ENCODE results near the gene SAE1. TPM values are rescaled to one million over a fixed set of nuclear protein-coding genes. Genes with fewer than 3 reads are reported as not detected.

The SAE1 gene
- polyA plus RNA-seq, 3 donors: 28.3 to 54.2 (median 46.5) TPM

DNA sequence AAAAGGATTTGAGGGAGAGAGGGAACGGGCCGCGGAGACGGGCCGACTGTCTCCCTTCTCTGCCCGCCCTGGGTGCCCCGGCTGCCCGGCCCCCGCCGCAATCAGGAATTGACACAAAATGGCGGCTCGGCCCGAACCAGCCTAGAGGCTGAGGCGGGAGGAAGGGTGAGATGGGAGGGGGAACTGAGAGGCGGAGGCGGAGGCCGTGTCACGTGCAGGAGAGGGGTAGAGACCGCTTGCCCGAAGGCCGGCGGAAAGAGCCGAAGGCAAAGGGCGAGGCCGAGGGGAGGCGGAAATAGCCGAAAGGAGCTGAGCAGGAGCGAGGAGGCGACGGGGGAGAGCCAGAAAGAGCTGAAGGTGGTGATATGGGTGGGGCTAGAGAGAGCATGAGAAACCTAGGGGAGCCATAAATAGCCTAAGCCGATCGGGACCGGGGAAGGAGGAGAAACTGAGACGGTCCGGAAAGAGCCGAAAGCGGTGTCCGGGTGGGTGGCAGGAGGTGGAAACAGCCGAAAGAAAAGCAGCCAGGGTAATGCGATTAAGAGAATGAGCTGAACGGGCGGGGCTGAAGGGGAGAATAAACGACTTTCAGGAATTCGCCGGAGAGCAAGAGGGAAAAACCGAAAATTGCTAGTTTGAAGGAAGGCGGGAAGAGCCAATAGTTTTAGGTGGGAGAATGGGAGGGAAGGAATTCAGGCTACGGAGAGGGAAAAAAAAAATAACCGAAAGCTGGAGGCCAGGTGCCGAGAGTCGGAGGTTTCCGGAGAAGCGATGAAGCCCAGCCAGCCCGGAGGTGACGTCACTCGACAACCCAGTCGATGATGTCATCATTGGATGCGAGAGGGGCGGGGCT lies 17.4 kb upstream of the SAE1 start, which contains the start of gene ZC3H4:
Gene ZC3H4, minus strand, starts transcription at position 780 of the 853 bp plus-strand sequence. CDS start 1,192 bp downstream, outside the sequence.
- Histone ChIP-seq H3K27me3 (ENCODE audit: control insufficient read depth in 2 of 2, insufficient read depth in 2 of 2, low read length in 2 of 2) (no peaks in the 10 kb centered on the region), H3K9ac (ENCODE audit: insufficient read depth, low read length, poor library complexity, severe bottlenecking) (peak within 1 kb of the TSS; percentile 100), H3K4me2 (replicated peaks; ENCODE audit: extremely low read depth, low read length, poor library complexity, severe bottlenecking) (peak within 1 kb of the TSS; percentile 94), H3K36me3 (replicated peaks in 1 of 2; ENCODE audit: control insufficient read depth in 1 of 2, insufficient read depth in 2 of 2, low read length in 2 of 2) (no peaks in the 10 kb centered on the region), H3K9me3 (replicated peaks in 1 of 2; ENCODE audit: control insufficient read depth in 1 of 2, insufficient read depth in 1 of 2, low read length in 2 of 2) (no peaks in the 10 kb centered on the region), H2AFZ (ENCODE audit: insufficient read depth, low read depth, low read length, poor library complexity, severe bottlenecking) (peak within 1 kb of the TSS; percentile 76), H3K27ac (ENCODE audit: low read depth in 1 of 2, low read length in 2 of 2) (peak within 1 kb of the TSS; percentile 97 to 100), H3K79me2 (ENCODE audit: insufficient read depth, low read length) (peaks cover 40% of the 10 kb centered on the region), H3K4me3 (replicated peaks in 1 of 3; ENCODE audit: low read depth in 2 of 3, low read length in 3 of 3) (peak within 1 kb of the TSS; percentile 93 to 97 (median 94)), H4K20me1 (ENCODE audit: insufficient read depth, low read length) (no peaks in the 10 kb centered on the region), H3K4me1 (ENCODE audit: control insufficient read depth in 1 of 2, insufficient read depth in 2 of 2, low read length in 2 of 2) (peaks cover 25 to 31% of the 10 kb centered on the region in 2 donors)
- under 1% methylated on average over 59 of the region's 59 CpGs for WGBS (ENCODE audit: insufficient coverage)
- H3K9me3 Mint-ChIP-seq: peaks cover 0 to 2% (median 0%) of the 10 kb centered on the region in 7 donors
- peak within 1 kb of the TSS; percentile 99 to 100 (median 100) for H3K27ac Mint-ChIP-seq
- peaks cover 0 to 15% (median 8%) of the 10 kb centered on the region in 3 donors for H3K27me3 Mint-ChIP-seq (ENCODE audit: low read depth in 3 of 3)
- TF ChIP-seq, protein P1, sequence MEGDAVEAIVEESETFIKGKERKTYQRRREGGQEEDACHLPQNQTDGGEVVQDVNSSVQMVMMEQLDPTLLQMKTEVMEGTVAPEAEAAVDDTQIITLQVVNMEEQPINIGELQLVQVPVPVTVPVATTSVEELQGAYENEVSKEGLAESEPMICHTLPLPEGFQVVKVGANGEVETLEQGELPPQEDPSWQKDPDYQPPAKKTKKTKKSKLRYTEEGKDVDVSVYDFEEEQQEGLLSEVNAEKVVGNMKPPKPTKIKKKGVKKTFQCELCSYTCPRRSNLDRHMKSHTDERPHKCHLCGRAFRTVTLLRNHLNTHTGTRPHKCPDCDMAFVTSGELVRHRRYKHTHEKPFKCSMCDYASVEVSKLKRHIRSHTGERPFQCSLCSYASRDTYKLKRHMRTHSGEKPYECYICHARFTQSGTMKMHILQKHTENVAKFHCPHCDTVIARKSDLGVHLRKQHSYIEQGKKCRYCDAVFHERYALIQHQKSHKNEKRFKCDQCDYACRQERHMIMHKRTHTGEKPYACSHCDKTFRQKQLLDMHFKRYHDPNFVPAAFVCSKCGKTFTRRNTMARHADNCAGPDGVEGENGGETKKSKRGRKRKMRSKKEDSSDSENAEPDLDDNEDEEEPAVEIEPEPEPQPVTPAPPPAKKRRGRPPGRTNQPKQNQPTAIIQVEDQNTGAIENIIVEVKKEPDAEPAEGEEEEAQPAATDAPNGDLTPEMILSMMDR (IDR thresholded peaks at IDR 0.05): no peak
- H3K4me3 Mint-ChIP-seq: peak within 1 kb of the TSS; percentile 99
- intact Hi-C loops (cut with micrococcal nuclease): loop anchor here (2.0 to 5.0 kb wide), 2 partner anchors 64 to 326 kb away; partner anchors contain the start of genes SLC1A5 (in 1 of the 2) and TMEM160 (in 1 of the 2)
- peaks cover 8 to 13% of the 10 kb centered on the region in 2 donors for H3K36me3 Mint-ChIP-seq
- H3K4me1 Mint-ChIP-seq: peaks cover 33% of the 10 kb centered on the region
- DNase-seq: peak; percentile 99

DNA sequence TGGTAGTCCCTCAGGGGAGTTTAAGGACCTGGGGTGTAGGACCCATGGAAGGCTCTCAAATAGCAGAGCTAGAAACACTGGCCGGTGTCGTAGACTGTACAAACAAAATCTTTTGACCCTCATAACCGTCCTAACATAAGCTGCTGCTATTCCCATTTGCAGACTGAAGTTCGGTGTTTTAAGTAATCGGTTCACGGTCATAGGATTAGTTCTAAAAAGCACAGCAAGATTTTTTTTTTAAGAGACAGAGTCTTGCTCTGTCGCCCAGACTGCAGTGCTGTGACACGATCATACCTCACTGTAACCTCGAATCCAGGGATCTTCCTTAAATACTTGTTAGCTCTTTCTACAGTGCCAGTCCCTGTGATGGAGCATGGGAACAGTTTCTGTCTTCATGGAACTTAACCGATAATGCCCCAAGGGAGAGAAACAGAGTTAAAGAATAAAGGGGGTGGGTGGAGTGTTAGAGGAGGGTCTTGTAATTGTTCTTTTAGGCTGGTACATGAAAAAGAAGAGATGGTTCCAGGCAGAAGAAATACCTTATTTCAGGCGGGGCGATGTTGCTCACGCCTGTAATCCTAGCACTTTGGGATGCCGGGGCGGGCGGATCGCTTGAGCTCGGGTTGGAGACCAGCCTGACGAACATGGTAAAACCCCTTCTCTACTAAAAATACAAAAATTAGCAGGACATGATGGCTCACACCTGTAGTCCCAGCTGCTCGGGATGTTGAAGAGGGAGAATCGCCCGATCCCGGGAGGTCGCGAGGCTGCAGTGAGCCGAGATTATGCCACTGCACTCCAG lies 16.6 kb upstream of the SAE1 start:
- Histone ChIP-seq H3K36me3 (replicated peaks in 1 of 2; ENCODE audit: control insufficient read depth in 1 of 2, insufficient read depth in 2 of 2, low read length in 2 of 2) (no peaks in the 10 kb centered on the region), H3K79me2 (ENCODE audit: insufficient read depth, low read length) (peaks cover 31% of the 10 kb centered on the region), H3K4me2 (replicated peaks; ENCODE audit: extremely low read depth, low read length, poor library complexity, severe bottlenecking) (peak overlapping the region; percentile 94), H3K27me3 (ENCODE audit: control insufficient read depth in 2 of 2, insufficient read depth in 2 of 2, low read length in 2 of 2) (no peaks in the 10 kb centered on the region), H4K20me1 (ENCODE audit: insufficient read depth, low read length) (no peaks in the 10 kb centered on the region), H3K27ac (ENCODE audit: low read depth in 1 of 2, low read length in 2 of 2) (peak overlapping the region; percentile 97 to 100), H3K9me3 (replicated peaks in 1 of 2; ENCODE audit: control insufficient read depth in 1 of 2, insufficient read depth in 1 of 2, low read length in 2 of 2) (no peaks in the 10 kb centered on the region), H3K9ac (ENCODE audit: insufficient read depth, low read length, poor library complexity, severe bottlenecking) (peak overlapping the region; percentile 100), H3K4me3 (replicated peaks in 1 of 3; ENCODE audit: low read depth in 2 of 3, low read length in 3 of 3) (peak overlapping the region; percentile 93 to 97 (median 94)), H3K4me1 (ENCODE audit: control insufficient read depth in 1 of 2, insufficient read depth in 2 of 2, low read length in 2 of 2) (peaks cover 21 to 23% of the 10 kb centered on the region in 2 donors), H2AFZ (ENCODE audit: insufficient read depth, low read depth, low read length, poor library complexity, severe bottlenecking) (peak overlapping the region; percentile 18)
- Mint-ChIP-seq H3K36me3 (peaks cover 8 to 13% of the 10 kb centered on the region in 2 donors), H3K27ac (peak overlapping the region; percentile 99 to 100 (median 100)), H3K4me1 (peaks cover 27% of the 10 kb centered on the region), H3K9me3 (peaks cover 0 to 2% (median 0%) of the 10 kb centered on the region in 7 donors), H3K4me3 (peak overlapping the region; percentile 99), H3K27me3 (ENCODE audit: low read depth in 3 of 3) (peaks cover 0 to 17% (median 8%) of the 10 kb centered on the region in 3 donors)
- intact Hi-C loops (cut with micrococcal nuclease): loop anchor here (2.0 to 5.0 kb wide), 2 partner anchors 65 to 327 kb away; partner anchors contain the start of genes SLC1A5 (in 1 of the 2) and TMEM160 (in 1 of the 2)
- 34% methylated on average over 5 of the region's 26 CpGs for WGBS (ENCODE audit: insufficient coverage)
- TF ChIP-seq, protein P1 (IDR thresholded peaks at IDR 0.05): no peak
- DNase-seq: no peak
